Neural cell (in vitro differentiated cells): ENCODE results near the gene ANXA1.

Experiments
- CTCF ChIP-seq: fragments of 450-650 bp; IDR thresholded peaks from 2 replicates; pipeline ENCODE4 v1.5.1; 2014; ENCODE audit warnings: antibody characterized with exemption, mild to moderate bottlenecking, moderate library complexity; ENCODE audit not compliant: poor library complexity, severe bottlenecking
- POLR2AphosphoS5 ChIP-seq: IDR thresholded peaks from 2 replicates; pipeline ENCODE4 v1.6.1; 2012

GRCh38 chr9:73104921-73105320, 46.7 kb upstream of the ANXA1 start:
- TF ChIP-seq CTCF (no peak), POLR2AphosphoS5 (no peak)
